ENCODE measurements around the gene AIRE.
A peak's percentile ranks its signal among the peaks of the same experiment; 100 is the strongest.
"Not testable (repeated sequence)": the region's sequence is repeated elsewhere in the genome, so short reads cannot be mapped to it uniquely, and the experiment has no call there.

Gene AIRE

DNA sequence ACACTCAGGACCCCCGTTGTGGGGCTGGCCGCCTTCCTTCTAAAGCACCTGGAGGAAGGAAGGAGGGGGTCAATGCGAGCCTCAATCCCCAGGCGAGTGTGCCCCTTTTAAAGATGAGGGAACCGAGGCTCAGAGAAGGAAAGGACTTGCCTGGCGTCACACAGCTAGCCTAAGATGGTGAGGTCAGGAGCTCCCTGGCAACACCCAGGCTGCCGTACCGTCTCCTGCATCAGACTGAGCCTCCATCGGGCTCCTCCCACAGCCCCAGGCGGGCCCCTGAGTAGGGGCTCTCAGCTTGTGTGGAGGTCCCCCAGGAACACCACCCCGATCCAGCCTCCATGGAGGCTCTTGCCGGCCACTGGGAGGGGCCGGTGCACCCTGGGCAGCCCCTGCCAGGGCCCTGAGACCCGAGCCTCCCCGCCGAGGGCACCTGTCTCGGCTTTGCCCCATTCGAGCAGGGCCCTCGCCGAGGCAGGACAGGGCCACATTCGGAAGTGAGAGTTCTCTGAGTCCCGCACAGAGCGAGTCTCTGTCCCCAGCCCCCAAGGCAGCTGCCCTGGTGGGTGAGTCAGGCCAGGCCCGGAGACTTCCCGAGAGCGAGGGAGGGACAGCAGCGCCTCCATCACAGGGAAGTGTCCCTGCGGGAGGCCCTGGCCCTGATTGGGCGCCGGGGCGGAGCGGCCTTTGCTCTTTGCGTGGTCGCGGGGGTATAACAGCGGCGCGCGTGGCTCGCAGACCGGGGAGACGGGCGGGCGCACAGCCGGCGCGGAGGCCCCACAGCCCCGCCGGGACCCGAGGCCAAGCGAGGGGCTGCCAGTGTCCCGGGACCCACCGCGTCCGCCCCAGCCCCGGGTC lies at the start of gene AIRE:
Gene AIRE (plus strand): TSS at position 739 of the 855 bp plus-strand sequence. CDS start 131 bp downstream, outside the sequence.
- peak; percentile 73 for DNase-seq (ENCODE audit: low spot score)

DNA sequence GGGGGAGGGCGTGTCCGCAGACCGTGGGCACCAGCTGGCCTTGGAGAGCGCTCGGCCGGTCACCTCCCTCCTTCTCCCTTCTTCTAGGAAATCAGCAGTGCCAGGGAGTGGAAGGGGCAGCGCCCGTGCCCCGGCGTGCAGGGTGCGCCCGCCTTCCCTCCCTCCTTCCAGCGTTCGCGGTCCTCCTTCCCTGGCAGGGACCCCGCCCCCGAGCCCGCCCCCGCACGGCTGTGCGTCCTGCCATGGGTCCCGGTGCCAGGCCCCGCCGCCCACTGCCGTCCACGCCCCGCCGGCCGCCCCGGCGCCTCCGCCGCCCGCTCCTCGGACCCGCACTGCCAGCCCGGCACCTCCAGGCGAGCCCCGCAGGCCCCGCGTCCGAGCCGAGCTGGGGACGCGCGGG lies 45.3 kb upstream of the AIRE start:
- not testable (repeated sequence) for DNase-seq (ENCODE audit: low spot score)

DNA sequence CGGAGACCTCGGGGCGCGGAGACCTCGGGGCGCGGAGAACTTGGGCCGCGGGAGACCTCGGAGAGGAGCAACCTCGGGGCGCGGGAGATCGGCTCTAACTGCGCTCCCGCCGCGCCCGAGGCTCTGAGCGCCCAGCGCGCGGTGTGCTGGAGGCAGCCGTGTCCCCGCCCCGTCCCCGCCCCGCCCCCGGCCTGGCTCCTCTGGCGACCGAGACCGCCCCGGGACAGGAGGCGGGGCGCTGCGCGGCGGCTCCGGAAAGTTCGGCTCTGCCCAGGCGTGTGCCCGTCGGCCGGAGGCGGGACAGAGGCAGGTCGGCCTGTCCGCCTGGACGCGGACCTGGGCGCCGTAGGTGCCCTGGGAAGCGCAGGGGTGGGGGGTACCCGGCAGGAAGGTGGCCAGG lies 44.8 kb upstream of the AIRE start, which contains the start of gene ICOSLG:
Gene ICOSLG (minus strand): TSS at position 102 of the 400 bp plus-strand sequence. CDS start 126 bp downstream, outside the sequence.
- DNase-seq (ENCODE audit: low spot score): not testable (repeated sequence)

DNA sequence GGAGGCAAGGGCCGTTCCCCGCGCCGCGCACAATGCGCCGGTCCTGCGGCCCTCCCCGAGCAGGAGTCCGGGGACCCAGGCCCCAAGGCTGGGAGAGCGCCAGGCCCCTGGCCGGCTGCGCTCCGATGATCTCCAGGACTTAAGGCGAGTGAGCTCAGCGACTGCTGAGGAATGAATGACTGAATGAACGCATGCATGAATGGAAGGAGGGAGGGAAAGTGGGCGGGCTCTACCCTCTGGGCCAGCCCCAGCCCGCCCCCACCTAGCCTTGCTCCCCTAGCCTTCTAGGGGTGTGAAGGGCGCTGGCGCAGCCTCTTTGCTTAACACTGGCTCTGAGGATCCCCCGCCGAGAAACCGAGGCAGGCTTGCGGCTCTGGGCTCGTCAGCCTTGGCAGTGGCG lies 44.4 kb upstream of the AIRE start:
- DNase-seq (ENCODE audit: low spot score): not testable (repeated sequence)

DNA sequence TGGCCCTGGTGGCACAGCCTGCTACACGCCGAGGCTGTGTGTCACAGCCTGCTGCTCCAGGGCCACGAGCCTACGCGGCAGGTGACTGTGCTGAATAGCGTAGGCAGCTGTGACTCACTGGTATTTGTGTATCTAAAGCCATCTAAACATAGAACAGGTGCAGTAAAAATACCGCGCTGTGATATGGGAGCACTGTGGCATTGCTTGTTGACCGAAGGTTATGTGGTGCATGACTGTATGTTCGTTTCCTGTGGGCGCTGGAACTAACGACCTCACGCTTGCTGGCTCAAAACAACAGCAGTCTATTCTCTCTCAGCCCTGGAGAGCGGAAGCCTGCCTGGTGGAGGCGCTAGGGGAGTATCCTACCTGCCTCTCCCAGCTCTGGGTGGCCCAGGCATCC lies 41.7 kb upstream of the AIRE start:
- not testable (repeated sequence) for DNase-seq (ENCODE audit: low spot score)

DNA sequence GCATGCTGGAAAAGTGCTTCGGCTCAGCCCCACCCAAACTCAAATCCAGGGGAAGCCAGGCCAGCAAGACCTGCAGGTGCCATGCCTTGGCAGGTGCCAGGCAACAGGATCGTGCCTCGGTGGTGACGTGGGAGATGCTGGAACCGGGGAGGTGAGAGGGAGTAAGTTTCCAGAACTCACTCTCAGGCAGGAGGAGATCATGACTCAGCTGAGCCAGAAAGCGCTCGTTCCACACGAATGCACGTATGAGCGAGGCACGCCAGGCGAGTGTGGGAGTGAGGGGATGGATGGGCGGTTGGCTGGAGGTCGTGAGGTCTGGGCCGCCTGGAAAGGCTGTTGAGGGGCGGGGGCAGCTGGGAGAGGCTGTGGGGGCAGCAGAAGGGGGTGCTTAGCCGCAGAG lies 37.8 kb upstream of the AIRE start:
- DNase-seq (ENCODE audit: low spot score): not testable (repeated sequence)

DNA sequence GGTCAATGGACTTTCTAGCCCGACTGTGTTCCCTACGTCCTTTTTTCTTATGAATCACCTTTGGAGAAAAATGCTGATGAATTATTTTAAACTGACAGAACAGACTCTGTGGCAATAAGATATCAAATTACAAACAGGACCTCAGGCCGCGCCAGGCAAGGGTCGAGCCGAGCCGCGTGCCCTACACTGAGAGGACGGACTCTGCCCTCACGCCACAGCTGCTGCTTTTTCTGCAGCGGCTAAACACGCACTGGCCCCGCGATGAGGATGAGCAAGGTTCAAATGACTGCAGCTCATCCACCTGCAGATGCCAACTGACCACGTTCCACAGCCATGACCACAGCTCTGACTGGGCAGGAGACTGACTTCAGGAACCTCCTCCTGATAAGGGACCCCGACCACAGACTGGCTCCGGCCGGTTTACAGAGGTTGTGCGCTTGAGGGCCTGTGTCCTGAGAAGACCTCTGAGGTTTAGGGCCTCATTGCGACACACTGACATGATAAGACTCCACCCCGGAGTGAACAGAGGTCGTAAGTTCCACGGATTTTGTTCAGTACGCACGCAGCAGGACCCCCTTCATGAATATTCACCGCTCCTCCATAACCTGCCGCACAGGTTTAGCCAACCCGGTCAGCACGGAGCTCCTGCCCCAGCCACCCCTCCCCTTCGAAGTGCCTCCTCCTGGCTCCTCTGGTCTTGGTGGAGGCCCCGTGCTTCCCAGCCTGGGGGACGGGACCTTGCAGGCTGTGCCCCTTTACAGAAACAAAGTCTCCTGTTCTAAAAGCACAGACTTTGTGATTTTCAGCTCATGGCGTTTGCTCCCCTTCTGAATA lies 36.3 kb upstream of the AIRE start:
- DNase-seq (ENCODE audit: low spot score): not testable (repeated sequence)

DNA sequence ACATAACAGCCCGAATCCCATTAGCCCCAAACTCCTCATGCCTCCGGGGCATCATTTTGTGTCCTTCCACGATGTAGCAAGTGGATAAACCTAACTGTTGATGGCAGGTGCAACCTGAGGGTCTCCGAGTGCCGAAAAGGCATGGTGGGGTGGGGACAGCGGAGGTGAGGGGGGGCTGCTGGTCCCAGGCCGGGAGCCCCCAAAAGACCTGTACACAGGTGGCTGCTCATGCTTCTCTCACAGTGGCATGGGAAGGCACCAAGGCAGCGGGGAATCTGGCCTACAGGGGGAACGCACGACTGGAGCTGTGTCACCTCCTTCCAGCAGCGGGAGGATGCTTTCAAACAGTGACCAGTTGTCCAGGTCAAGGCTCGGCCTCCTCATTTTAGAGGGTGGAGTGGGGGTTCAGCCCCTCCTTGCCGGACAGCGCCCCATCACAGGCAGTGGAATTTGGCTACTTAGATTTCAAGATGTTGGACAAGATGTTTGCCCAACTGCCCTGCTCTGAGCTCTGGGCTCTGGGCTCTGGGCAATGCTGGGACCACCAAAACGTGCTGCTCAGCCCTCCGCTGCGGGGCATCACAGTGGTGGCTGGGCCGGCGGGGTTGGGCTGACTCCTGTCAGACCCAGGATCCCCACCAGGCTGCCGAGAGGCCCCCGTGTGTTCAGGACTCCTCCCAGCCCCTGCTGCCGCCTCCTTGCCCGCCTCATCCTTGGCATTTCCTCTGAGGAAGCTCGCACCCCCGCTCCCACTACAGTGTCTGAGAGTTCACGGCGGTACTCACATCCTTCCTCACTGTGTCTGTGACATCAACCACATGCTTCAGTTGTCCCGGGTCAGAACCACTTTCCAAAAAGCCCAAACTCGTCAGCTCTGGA lies 31.6 kb upstream of the AIRE start:
- no peak for DNase-seq (ENCODE audit: low spot score)

DNA sequence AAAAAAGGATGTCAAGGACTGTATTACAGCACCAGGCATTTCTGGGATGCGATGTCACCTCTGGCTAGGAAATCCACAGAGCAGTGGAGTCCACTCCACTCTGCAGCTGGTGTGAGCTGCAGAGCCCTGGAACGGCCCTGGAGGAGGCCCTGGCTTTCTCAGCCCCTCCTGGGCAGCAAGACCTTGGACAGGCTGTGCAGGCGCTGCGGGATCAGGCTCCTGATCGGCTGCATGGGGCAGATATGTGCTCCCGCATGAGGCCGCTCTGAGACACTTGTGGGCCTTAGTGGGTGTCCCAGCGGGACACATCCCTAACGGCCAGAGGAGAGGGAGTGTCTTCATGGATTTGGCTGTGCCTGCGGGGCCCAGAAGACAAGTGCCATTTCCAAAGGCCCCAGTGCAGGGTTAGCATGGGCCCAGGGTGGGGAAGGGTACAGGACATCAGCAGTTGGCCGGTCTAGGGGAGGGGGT lies 30.1 kb upstream of the AIRE start:
- no peak for DNase-seq (ENCODE audit: low spot score)

DNA sequence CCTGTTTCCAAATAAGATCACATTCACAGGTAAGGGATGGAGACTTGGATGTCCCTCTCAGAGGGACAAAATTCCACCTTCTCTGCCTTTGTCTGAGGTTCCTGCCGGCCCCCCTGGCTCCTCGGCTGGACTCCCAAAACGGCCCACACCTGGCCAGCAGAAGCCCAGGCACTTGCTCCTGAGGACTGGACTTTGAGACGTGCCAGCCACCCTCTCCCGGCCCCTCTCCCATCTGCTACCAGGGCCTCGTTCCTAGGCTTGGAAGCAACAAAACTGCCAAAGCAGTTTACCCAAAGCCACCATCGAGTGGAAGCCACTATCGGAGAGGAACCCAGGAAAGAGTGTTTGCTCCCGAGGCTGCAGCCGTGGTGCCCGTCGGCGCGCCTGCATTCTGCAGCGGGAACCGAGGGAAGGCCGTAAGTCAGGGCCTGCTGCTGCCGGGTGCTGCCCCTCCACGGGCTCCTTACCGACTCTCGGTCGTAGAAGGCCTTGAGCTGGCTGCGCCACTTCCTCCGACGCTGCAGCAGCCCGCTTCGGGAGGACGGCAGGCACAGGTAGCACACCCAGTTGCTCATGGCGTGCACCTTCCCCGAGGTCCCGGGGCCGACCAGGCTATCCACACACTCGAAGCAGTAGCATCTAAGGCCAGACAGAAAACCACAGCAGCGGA lies 27.5 kb upstream of the AIRE start:
- DNase-seq (ENCODE audit: low spot score): no peak

DNA sequence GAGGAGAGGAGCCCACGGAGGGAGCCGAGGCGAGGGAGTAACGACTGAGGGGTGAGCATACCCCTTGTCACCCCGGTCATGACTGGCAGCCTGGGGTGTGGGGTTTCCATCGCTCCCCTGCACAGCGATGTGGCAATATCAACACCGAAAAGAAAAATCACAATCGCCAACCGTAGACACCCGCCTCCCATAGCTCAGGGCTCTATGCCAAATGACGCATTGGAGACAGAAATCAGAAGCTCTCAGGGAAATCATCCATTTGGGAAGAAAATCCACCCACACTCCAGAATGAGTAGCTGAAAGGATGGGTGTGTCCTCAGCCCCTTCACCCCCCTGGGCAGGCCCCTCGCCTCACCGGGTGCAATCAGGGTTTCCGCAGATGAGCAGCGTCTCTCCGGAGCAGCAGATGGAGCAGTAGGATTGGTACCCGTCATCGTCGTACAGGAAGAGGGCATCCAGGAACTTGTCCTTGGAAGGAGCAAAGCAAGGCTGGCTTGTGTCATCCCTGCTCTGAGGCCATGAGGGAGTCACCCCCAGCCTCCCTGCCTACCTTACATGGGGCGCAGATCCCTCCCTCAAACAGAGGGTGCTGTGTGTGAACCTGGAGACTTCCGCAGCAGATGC lies 26.5 kb upstream of the AIRE start:
- DNase-seq (ENCODE audit: low spot score): no peak

DNA sequence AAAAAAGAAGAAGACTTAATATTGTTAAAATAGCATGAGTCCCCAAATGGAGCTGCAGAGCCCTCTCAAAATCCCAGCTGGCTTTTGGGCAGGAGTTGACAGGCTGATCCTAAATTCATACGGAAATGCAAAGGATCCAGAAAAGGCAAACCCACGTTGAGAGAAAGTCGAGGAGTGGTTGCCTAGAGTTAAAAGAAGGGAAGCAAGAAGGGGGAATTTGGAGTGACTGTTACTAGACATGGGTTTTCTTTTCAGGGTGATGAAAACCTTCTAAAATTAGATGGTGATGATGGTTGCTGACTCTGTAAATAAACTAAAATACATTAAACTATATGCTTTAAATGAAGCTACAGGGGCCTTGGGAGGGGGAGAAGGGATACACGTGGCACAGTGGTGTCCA lies 25.6 kb upstream of the AIRE start:
- no peak for DNase-seq (ENCODE audit: low spot score)

DNA sequence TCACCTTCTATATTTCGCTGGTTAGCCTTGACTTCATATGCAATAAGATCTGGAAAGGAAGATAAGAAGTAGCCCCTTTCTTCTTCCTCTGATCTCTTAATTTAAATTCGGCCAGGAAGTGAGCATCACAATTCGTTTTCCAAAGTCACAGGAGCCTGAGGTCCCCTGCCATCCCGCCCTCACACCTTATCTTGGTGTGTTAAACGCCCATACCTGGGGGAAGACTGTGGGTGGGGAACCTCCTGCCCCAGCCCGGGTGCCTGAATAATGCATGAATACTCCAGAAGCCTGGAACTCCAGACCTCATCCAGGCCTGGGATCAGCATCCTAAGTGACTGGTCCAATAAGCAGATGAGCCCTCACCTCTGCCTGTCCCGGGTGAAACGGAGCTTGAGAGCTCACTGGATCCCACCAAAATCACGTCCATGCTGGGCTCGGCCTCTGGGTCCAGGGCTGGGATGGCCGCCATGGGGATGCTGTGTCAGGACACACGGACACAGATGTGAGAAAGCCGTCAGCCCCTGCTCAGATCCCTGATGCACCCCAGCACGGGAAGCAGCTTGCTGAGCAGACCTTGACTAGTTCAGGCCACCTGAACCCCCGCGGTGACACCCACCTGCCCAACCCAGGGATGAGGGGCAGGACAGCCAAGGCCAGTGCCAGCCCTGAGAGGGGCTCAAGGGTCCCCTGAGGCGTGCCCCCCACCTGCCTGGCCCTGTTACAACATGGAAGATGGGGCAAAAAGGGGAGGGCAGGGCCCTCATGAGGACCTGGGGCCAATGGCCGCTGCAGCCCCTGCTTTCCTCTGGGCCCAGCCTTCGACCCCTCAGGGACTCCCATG lies 24.7 kb upstream of the AIRE start:
- DNase-seq (ENCODE audit: low spot score): no peak

DNA sequence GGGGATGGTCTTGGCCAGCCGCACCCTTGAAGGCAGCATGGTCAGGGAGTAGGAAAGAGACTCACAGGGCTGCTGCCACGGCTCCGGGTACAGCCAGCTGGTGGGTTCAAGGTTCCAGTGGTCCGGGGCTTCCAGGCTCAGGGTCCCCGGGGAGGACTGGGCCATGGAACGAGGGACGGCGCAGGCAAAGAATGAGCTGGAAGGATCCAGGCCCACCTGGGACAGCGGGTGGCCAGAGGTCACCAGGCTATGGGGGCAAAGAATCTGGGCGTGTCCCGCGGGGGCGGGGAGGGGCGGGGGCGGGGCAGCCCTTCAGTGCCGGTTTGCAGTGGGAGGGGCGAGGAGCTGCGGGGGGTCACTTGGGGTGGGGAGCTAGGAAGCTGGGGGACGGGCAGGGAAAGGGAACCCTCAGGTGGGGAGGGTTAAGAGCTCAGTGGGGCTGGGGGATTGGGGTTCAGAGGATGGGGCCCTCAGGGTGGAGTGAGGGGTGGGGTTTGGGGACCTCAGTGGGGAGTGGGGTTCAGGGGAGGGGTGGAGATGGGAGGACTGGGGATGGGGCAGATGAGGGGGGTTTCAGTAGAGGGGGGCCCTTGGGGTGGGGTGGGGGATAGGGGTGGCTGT lies 23.9 kb upstream of the AIRE start, which contains the start of gene DNMT3L:
Gene DNMT3L (minus strand): TSS at position 223 of the 621 bp plus-strand sequence. CDS start 638 bp downstream, outside the sequence.
- no peak for DNase-seq (ENCODE audit: low spot score)

DNA sequence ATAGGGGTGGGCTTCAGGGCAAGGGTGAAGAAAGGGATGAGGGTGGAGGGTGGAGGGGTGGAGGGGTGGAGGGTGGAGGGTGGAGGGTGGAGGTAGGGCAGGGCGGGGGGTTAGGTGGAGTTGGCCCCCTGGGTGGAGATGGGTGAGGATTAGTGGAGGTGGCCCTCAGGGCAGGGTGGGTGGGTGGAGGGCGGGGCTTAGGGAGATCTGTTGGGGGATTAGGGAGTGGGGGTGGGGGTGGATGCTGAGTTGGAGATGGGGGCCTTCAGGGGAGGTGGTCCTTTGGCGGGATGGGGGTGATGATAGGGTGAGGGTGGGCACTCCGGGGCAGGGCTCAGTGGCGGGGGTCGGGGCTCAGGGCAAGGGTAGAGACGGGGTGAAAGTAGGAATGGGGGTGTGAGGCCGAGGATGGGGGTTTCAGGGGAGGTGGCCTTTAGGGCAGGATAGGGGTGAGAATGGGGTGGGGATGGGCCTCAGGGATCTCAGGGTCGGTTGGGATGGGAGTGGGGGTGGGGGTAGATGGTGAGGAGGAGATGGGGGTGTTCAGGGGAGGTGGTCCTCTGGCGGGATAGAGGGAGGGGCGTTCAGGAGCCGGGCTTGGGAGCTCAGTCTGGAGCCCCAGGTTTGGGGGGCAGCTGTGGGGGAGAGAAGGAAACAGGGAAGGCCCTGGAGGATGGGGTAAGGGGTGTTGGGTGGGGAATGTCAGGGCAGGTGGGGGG lies 23.2 kb upstream of the AIRE start:
- DNase-seq (ENCODE audit: low spot score): no peak

DNA sequence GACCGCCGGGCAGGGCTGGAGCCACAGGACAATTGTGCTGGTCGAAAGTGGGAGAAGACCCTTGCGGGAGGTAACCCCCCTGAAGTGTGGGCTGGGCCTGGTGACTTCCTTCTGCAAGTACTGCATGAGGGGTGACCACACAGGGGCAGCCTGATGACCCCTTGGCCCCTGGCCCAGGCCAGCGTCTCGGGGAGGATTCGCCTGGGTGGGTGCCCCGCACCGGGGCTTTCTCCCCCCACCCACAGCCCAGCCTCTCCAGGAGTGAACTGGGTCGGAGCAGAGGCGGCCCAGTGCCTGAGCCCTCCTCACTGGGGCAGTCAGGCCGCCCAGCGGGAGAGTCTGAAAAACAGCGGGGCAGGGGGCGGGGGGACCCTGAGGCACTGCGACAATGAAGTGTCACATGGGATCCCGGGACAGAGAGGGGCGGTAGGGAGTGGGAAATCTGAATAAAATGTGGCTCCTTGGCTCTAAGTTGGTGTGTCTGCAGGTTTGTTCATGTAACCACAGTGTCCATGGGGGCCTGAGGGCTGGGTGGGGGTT lies 22.4 kb upstream of the AIRE start:
- DNase-seq (ENCODE audit: low spot score): no peak

DNA sequence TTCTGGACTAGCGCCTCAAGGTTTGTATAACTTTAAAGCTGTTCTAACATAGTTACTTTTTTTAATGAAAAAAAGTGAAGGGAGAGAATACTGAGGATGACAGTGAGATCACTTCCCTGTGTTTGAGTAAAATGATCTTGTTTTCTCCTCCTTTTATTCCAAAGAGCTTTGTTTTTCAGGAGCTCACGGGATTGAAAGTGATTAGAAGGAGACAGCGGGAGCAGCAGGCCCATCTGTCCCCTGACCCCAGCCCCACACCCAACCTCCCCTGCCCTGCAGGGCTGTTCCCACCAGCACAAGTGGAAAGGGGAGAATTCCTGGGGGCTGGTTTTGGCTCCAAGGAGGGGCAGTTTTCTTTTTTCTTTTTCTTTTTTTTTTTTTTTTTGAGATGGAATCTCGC lies 21.9 kb upstream of the AIRE start:
- no peak for DNase-seq (ENCODE audit: low spot score)

DNA sequence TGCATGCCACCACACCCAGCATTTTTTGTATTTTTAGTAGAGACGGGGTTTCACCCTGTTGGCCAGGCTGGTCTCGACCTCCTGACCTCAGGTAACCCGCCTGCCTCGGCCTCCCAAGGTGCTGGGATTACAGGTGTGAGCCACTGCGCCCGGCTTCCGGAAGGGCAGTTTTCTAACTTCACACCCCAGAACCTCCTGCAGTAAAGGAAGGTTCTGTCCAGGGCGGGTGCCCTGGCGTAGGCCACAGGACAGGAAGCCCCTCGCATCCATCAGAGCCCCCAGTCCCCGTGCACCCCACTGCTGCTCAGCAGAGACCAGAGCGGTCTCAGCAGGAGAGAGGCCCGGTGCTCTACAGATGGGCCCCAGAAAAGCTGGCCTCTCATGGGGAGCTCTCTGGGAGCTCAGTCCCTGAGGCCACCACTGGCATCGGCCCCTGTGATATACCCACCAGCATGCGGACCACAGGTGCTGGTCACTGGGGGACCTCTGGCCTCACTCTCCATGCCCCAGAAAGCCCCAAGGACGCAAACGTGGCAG lies 19.9 kb upstream of the AIRE start:
- no peak for DNase-seq (ENCODE audit: low spot score)

Data from AG08396 (cell line).